ENCODE measurements around the gene HMCN1.

HMCN1 gene

GRCh38 chr1:186194107-186194756 lies 460.0 kb downstream of the HMCN1 start:
- POLR2A ChIA-PET = no interaction called here
- CTCF ChIA-PET = no interaction called here
- no peak for TF ChIP-seq FOXA1 (IDR thresholded peaks at IDR 0.05)
- TF ChIP-seq ZNF384 (IDR thresholded peaks at IDR 0.05) = no peak
- DNase-seq (ENCODE audit: extremely low spot score) = no peak

- TF ChIP-seq PKNOX1 (IDR thresholded peaks at IDR 0.05) (no peak), BHLHE40 (IDR thresholded peaks at IDR 0.05; ENCODE audit: borderline replicate concordance) (no peak), CTBP1 (IDR thresholded peaks at IDR 0.05; ENCODE audit: borderline replicate concordance) (no peak), SUZ12 (IDR thresholded peaks at IDR 0.05) (no peak), NFRKB (IDR thresholded peaks at IDR 0.05) (no peak), SP1 (IDR thresholded peaks at IDR 0.05) (no peak), TARDBP (IDR thresholded peaks at IDR 0.05) (no peak), FOXA1 (IDR thresholded peaks at IDR 0.05) (no peak), ELF4 (IDR thresholded peaks at IDR 0.05) (no peak), HDGF (IDR thresholded peaks at IDR 0.05; ENCODE audit: borderline replicate concordance) (no peak), FOXK2 (IDR thresholded peaks at IDR 0.05) (no peak), ZNF384 (IDR thresholded peaks at IDR 0.05) (no peak), L3MBTL2 (conservative IDR thresholded peaks at IDR 0.05) (no peak), FOXM1 (IDR thresholded peaks at IDR 0.05; ENCODE audit: borderline replicate concordance) (no peak), LEF1 (IDR thresholded peaks at IDR 0.05; ENCODE audit: borderline replicate concordance) (no peak)
- ChIA-PET CTCF (no interaction called here), POLR2A (no interaction called here)
- DNase-seq (ENCODE audit: extremely low spot score) = no peak
Observed at GRCh38 chr1:186195377-186195931, 461.3 kb downstream of the HMCN1 start.

GRCh38 chr1:186202271-186202764 lies 468.1 kb downstream of the HMCN1 start:
- DNase-seq (ENCODE audit: extremely low spot score) = no peak
- ChIA-PET CTCF (no interaction called here), POLR2A (no interaction called here)
- TF ChIP-seq ZNF384 (IDR thresholded peaks at IDR 0.05) = no peak

GRCh38 chr1:186202776-186203175 lies 468.6 kb downstream of the HMCN1 start:
- DNase-seq (ENCODE audit: extremely low spot score) = no peak
- POLR2A ChIA-PET = no interaction called here
- CTCF ChIA-PET = no interaction called here
- TF ChIP-seq HDGF (IDR thresholded peaks at IDR 0.05; ENCODE audit: borderline replicate concordance) = no peak

- ChIA-PET POLR2A (no interaction called here), CTCF (no interaction called here)
- DNase-seq (ENCODE audit: extremely low spot score) = no peak
- TF ChIP-seq FOXK2 (IDR thresholded peaks at IDR 0.05) = no peak
- TF ChIP-seq SUZ12 (IDR thresholded peaks at IDR 0.05) = no peak
- no peak for TF ChIP-seq PKNOX1 (IDR thresholded peaks at IDR 0.05)
- TF ChIP-seq SP1 (IDR thresholded peaks at IDR 0.05) = no peak
- TF ChIP-seq L3MBTL2 (conservative IDR thresholded peaks at IDR 0.05) = no peak
- TF ChIP-seq ELF4 (IDR thresholded peaks at IDR 0.05) = no peak
- no peak for TF ChIP-seq FOXM1 (IDR thresholded peaks at IDR 0.05; ENCODE audit: borderline replicate concordance)
Observed at GRCh38 chr1:186206048-186206570, 471.9 kb downstream of the HMCN1 start.

GRCh38 chr1:186207391-186208085 lies 473.3 kb downstream of the HMCN1 start:
- ChIA-PET CTCF (interaction anchor here (1.7 kb wide), 1 partner anchor 52 kb away, joined by 4 read pairs; no protein-coding TSS in a partner anchor), POLR2A (no interaction called here)
- DNase-seq (ENCODE audit: extremely low spot score) = no peak
- TF ChIP-seq LEF1 (IDR thresholded peaks at IDR 0.05; ENCODE audit: borderline replicate concordance) (no peak), HDGF (IDR thresholded peaks at IDR 0.05; ENCODE audit: borderline replicate concordance) (no peak), ELF4 (IDR thresholded peaks at IDR 0.05) (no peak), SUZ12 (IDR thresholded peaks at IDR 0.05) (no peak), BHLHE40 (IDR thresholded peaks at IDR 0.05; ENCODE audit: borderline replicate concordance) (no peak), ZNF384 (IDR thresholded peaks at IDR 0.05) (no peak), FOXM1 (IDR thresholded peaks at IDR 0.05; ENCODE audit: borderline replicate concordance) (no peak), SP1 (IDR thresholded peaks at IDR 0.05) (no peak), CTBP1 (IDR thresholded peaks at IDR 0.05; ENCODE audit: borderline replicate concordance) (no peak), FOXK2 (IDR thresholded peaks at IDR 0.05) (no peak), NFRKB (IDR thresholded peaks at IDR 0.05) (no peak), TARDBP (IDR thresholded peaks at IDR 0.05) (no peak), ARNT (IDR thresholded peaks at IDR 0.05) (no peak), PKNOX1 (IDR thresholded peaks at IDR 0.05) (no peak), L3MBTL2 (conservative IDR thresholded peaks at IDR 0.05) (no peak)
